Adrenal gland (tissue), 12 donors: ENCODE results near the gene RGS19. TPM values are rescaled to one million over a fixed set of nuclear protein-coding genes. Genes with fewer than 3 reads are reported as not detected.

Experiments used
- DNase-seq, 7 donors: peaks; one replicate each; pipeline ENCODE4 v3.0.0-alpha.2; 2019 to 2020
- H3K27ac ChIP-seq, 5 donors: fragments of 200-600 bp; sonication (generic) in 4 of 5; 1 replicate in 3 of 5; 2 replicates in 2 of 5; pipeline versions ENCODE4 v1.5.1 to v1.8.0; 2016 to 2020; ENCODE audit warnings: mild to moderate bottlenecking in 1 of 5
- H3K27me3 ChIP-seq: fragments of 200-600 bp; 2 replicates; pipeline ENCODE4 v1.8.0; 2021
- H3K36me3 ChIP-seq, 2 donors: fragments of 200-600 bp; replicated peaks in 1 of 2; 1 replicate in 1 of 2; 2 replicates in 1 of 2; pipeline versions ENCODE4 v1.5.1 to v1.8.0; 2018 to 2022
- H3K4me1 ChIP-seq, 2 donors: fragments of 200-600 bp; replicated peaks in 1 of 2; 1 replicate in 1 of 2; 2 replicates in 1 of 2; pipeline versions ENCODE4 v1.5.1 to v1.8.0; 2018 to 2021
- H3K4me3 ChIP-seq, 4 donors: fragments of 200-600 bp; sonication (generic) in 3 of 4; one replicate each; pipeline ENCODE4 v1.5.1; 2016 to 2018
- H3K9me3 ChIP-seq, 3 donors: fragments of 200-600 bp; sonication (generic) in 1 of 3; replicated peaks in 1 of 3; 1 replicate in 2 of 3; 2 replicates in 1 of 3; pipeline versions ENCODE4 v1.5.1 to v1.8.0; 2016 to 2021
- CTCF ChIP-seq, 6 experiments: fragments of 450-650 bp in 4 of 6; fragments of 200-600 bp in 2 of 6; sonication (generic) in 1 of 6; IDR thresholded peaks; 1 replicate in 5 of 6; 2 replicates in 1 of 6; pipeline versions ENCODE4 v1.5.1 to v1.8.0; 2016 to 2021; ENCODE audit warnings: antibody characterized with exemption in 6 of 6, mild to moderate bottlenecking in 2 of 6, moderate library complexity in 1 of 6
- POLR2A ChIP-seq, 2 donors: fragments of 450-650 bp; IDR thresholded peaks; one replicate each; pipeline ENCODE4 v1.6.1; 2017; ENCODE audit warnings: antibody characterized with exemption in 2 of 2, mild to moderate bottlenecking in 2 of 2, moderate library complexity in 1 of 2
- WGBS, 4 donors: extraction: QIAGEN DNeasy Blood & Tissue Kit in 2 of 4; methylation state at CpG; one replicate each; pipeline versions ENCODE4 v1.1.5 to v1.1.7; 2013 to 2017; 5-methylcytosine and 5-hydroxymethylcytosine counted together
- intact Hi-C, 2 donors: fragments of 100-400 bp; cut with DNase I; formaldehyde crosslinking; loops; one replicate each; pipeline versions ENCODE4 v1.14.1 to v1.15.0; 2022 to 2023
- polyA plus RNA-seq, 3 donors: library from polyadenylated mRNA; stranded (reverse); fragments of 200-250 nt in 2 of 3; fragments of 350-450 nt in 1 of 3; fragmentation: Illumina TruSeq in 1 of 3; extraction: RNeasy Lipid Tissue Mini Kit (QIAGEN cat#74804) in 1 of 3; gene quantifications; one replicate each; pipeline ENCODE4 v1.2.3, GENCODE V29; 2013 to 2014
- total RNA-seq, 9 donors: library from RNA; depleted of rRNA in 4 of 9; stranded (reverse); fragments of >200 nt in 4 of 9; fragments of 120-200 nt in 1 of 9; fragmentation: NEBNext Ultra II Directional in 1 of 9; extraction: Animal tissue kit (Norgen Biotek cat#: 25700) in 1 of 9; gene quantifications; one replicate each; pipeline versions ENCODE4 v1.1.0 to v1.2.4, GENCODE V29; 2013 to 2023
- donor health status: healthy with polysubstance abuse.
- donor health status: Bipolar disorder and iron deficiency.
- donor health status: DM: yes; HTN: yes; CAD: no.
- donor health status: DM: no; HTN: no; CAD: no.
- donor health status: DM: no; HTN: no; CAD: no.
- donor health status: DM: yes; HTN: yes; CAD: no.

The RGS19 gene
- total and polyA plus RNA-seq, 12 donors = 3.0 to 42.0 (median 15.1) TPM

- Histone ChIP-seq H3K27ac (peak overlapping the region in 1 of 5 donors; percentile 45), H3K9me3 (no peaks in the 10 kb centered on the region), H3K27me3 (peaks cover 60% of the 10 kb centered on the region), H3K4me1 (no peaks in the 10 kb centered on the region), H3K36me3 (no peaks in the 10 kb centered on the region), H3K4me3 (peak overlapping the region in 1 of 4 donors; percentile 32)
- intact Hi-C loops = loop anchor here in 1 of 2 donors (5.0 kb wide), 1 partner anchor 64 kb away; no protein-coding TSS in a partner anchor
- no peak for DNase-seq
- no peak for TF ChIP-seq CTCF (IDR thresholded peaks at IDR 0.05)
- no peak for TF ChIP-seq POLR2A (IDR thresholded peaks at IDR 0.05)
- 5 to 16% (median 6%) methylated on average over 26 to 101 of the region's 101 CpGs; no CpG with 5 or more reads in 1 of the 4 donors for WGBS, 4 donors
Observed at GRCh38 chr20:64048402-64049044, 30.8 kb downstream of the RGS19 start.

GRCh38 chr20:64047968-64048401 is 31.3 kb downstream of the RGS19 start:
- no peak for DNase-seq
- intact Hi-C loops = loop anchor here in 1 of 2 donors (5.0 kb wide), 1 partner anchor 64 kb away; no protein-coding TSS in a partner anchor
- Histone ChIP-seq H3K36me3 (no peaks in the 10 kb centered on the region), H3K9me3 (no peaks in the 10 kb centered on the region), H3K4me3 (peak overlapping the region in 1 of 4 donors; percentile 32), H3K27ac (peak overlapping the region in 1 of 5 donors; percentile 45), H3K27me3 (peaks cover 59% of the 10 kb centered on the region), H3K4me1 (no peaks in the 10 kb centered on the region)
- TF ChIP-seq CTCF (IDR thresholded peaks at IDR 0.05) (no peak), POLR2A (IDR thresholded peaks at IDR 0.05) (no peak)
- WGBS, 4 donors = 14 to 40% (median 27%) methylated on average over 2 to 49 of the region's 49 CpGs

- Histone ChIP-seq H3K27ac (no peak overlapping the region), H3K4me3 (peak overlapping the region in 1 of 4 donors; percentile 26), H3K4me1 (peaks cover 0 to 5% of the 10 kb centered on the region in 2 donors), H3K9me3 (no peaks in the 10 kb centered on the region), H3K27me3 (peaks cover 54% of the 10 kb centered on the region), H3K36me3 (no peaks in the 10 kb centered on the region)
- no peak for DNase-seq
- 64 to 78% (median 65%) methylated on average over 8 of the region's 8 CpGs for WGBS, 4 donors
- intact Hi-C loops = loop anchor here in 1 of 2 donors (5.0 kb wide), 1 partner anchor 65 kb away; no protein-coding TSS in a partner anchor
- TF ChIP-seq POLR2A (IDR thresholded peaks at IDR 0.05) = no peak
- TF ChIP-seq CTCF (IDR thresholded peaks at IDR 0.05) = no peak
Observed at GRCh38 chr20:64047046-64047389, 32.3 kb downstream of the RGS19 start.

GRCh38 chr20:64045346-64046011 is 33.8 kb downstream of the RGS19 start:
- H3K27me3 ChIP-seq = peaks cover 57% of the 10 kb centered on the region
- intact Hi-C loops = loop anchor here in 1 of 2 donors (5.0 kb wide), 1 partner anchor 67 kb away; no protein-coding TSS in a partner anchor
- H3K27ac ChIP-seq = peak overlapping the region in 1 of 5 donors; percentile 61

More at GRCh38 chr20:64045346-64046011, 33.8 kb downstream of the RGS19 start:
- no peaks in the 10 kb centered on the region for H3K9me3 ChIP-seq
- no peak for TF ChIP-seq POLR2A (IDR thresholded peaks at IDR 0.05)
- no peak for TF ChIP-seq CTCF (IDR thresholded peaks at IDR 0.05)
- H3K4me3 ChIP-seq = no peak overlapping the region
- H3K36me3 ChIP-seq = no peaks in the 10 kb centered on the region
- WGBS, 4 donors = 38 to 71% (median 65%) methylated on average over 3 to 11 of the region's 11 CpGs
- peaks cover 0 to 12% of the 10 kb centered on the region in 2 donors for H3K4me1 ChIP-seq
- DNase-seq = peak in 3 of 7 donors; percentile 17 to 70 (median 57)
